Fibroblast of the aortic adventitia (primary cell): Measurements from ENCODE around the gene MBOAT1. TPM values are rescaled to one million over a fixed set of nuclear protein-coding genes. Genes with fewer than 3 reads are reported as not detected.

Experiments used
- DNase-seq: peaks from one replicate; pipeline ENCODE4 v3.0.0-alpha.2; 2010; ENCODE audit warnings: low read depth
- H3K4me3 ChIP-seq: 2 replicates; pipeline ENCODE4 v1.5.1; 2011; ENCODE audit warnings: low read depth, mild to moderate bottlenecking, control low read depth, low read length, moderate library complexity
- CTCF ChIP-seq: IDR thresholded peaks from 2 replicates; pipeline ENCODE4 v1.5.1; 2011; ENCODE audit warnings: mild to moderate bottlenecking, low read length, control low read depth, inconsistent platforms; ENCODE audit not compliant: insufficient read depth
- total RNA-seq: library from RNA; depleted of rRNA; stranded (reverse); fragments of >200 nt; gene quantifications from 2 replicates; pipeline ENCODE4 v1.2.3, GENCODE V29; 2012; ENCODE audit warnings: low replicate concordance

MBOAT1 gene
- total RNA-seq, 1 donor = 5.0 TPM

DNA sequence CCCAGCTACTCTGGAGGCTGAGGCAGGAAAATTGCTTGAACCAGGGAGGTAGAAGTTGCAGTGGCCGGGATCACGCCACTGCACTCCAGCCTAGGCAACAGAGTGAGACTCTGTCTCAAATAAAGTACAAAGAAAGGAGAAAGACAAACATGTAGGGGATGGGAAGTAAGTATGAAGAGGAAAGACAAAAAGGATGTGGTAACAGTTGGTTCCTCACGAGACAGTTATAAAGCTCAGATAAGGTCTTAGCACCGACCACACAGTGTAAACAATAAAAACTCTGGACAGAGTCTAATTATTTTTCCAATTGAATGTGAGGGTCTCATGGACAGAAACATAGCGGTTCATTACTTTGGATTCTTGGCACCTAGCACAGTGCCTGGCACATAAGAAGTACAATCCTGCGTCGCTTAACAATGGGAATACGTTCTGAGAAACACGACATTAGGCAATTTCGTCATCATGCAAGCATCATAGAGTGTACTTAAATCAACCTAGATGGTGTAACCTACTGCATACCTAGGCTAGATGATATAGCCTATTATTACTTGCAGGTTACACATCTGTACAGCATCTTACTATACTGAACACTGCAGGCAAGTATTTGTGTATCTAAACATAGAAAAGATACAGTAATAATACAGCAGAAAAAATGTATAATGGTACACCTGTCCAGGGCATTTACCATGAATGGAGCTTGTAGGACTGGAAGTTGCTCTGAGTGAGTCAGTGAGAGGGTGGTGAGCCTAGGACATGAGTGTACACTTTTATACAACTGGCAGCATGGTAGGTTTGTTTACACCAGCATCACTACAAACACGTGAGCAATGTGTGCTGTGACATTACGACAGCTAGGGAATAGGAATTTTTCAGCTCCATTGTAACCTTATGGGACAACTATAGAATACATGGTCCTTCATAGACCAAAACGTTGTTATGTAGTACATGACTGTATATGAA lies 38.2 kb downstream of the MBOAT1 start:
- DNase-seq = no peak
- TF ChIP-seq CTCF = no peak
- H3K4me3 ChIP-seq = no peak overlapping the region

- no peak overlapping the region for H3K4me3 ChIP-seq
- no peak for TF ChIP-seq CTCF
- DNase-seq = no peak
Observed at GRCh38 chr6:20172842-20173456, 39.3 kb downstream of the MBOAT1 start.

GRCh38 chr6:20170455-20171148 lies 41.7 kb downstream of the MBOAT1 start:
- no peak for TF ChIP-seq CTCF
- H3K4me3 ChIP-seq = no peak overlapping the region
- no peak for DNase-seq

DNA sequence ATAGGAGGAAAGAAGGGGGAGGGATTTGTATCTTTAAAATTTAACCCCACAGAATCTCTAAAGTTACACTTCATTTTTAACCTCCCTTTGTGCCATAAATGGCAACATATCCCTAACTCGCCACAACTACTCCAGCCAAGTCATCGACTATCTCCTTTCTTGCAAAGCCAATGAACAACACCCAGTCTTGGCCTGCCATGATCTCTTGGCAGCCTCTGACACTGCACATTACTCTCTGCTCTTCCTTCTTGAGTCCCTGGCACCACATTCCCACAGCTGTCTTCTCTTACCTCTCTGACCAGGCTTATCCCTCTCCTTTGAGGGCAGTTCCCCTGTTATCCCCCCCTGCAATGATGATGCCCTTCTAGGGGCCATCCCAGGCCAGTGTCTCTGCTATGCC lies 42.5 kb downstream of the MBOAT1 start:
- no peak overlapping the region for H3K4me3 ChIP-seq
- peak; percentile 4 for DNase-seq
- TF ChIP-seq CTCF = no peak

DNA sequence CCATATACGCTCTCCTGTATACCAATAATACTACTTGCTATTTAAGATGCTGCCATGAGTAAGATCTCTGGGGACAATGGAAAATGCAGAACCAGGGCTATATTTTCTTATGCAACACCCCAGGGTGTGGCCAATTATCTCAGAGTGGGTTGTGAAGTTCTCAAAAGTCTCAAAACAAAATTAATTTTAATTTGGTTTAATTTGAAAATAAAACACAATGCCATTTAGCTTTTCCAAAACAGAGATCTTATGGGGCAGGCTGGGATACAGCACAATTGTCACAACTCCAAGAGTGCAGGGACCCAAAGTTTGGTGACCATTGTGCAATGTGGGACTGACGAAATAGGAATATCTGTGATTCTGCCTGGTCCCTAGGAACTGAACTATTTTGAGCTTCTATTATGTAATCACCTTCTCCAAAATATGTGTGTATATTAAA lies 43.1 kb downstream of the MBOAT1 start:
- peak; percentile 42 for DNase-seq
- no peak for TF ChIP-seq CTCF
- H3K4me3 ChIP-seq = no peak overlapping the region

GRCh38 chr6:20168690-20169089 lies 43.6 kb downstream of the MBOAT1 start:
- no peak overlapping the region for H3K4me3 ChIP-seq
- no peak for DNase-seq
- TF ChIP-seq CTCF = no peak
